Lower lobe of right lung (tissue), 2 donors: ENCODE measurements around the gene C9orf78. TPM values are rescaled to one million over a fixed set of nuclear protein-coding genes. Genes with fewer than 3 reads are reported as not detected.
"Not testable (repeated sequence)": the region's sequence is repeated elsewhere in the genome, so short reads cannot be mapped to it uniquely, and the experiment has no call there.

Experiments used
- ATAC-seq, 2 donors: fragments of 200-7000 bp; cut with Tn5 transposase; one replicate each; pipeline ENCODE4 v1.9.1; 2020 to 2022; ENCODE audit warnings: mild to moderate bottlenecking in 2 of 2, moderate library complexity in 2 of 2
- DNase-seq: peaks from one replicate; pipeline ENCODE4 v3.0.0-alpha.2; 2020
- H3K27ac ChIP-seq: fragments of 200-600 bp; one replicate; pipeline ENCODE4 v1.8.0; 2022
- H3K27me3 ChIP-seq: fragments of 200-600 bp; one replicate; pipeline ENCODE4 v1.8.0; 2022; ENCODE audit warnings: low read depth
- H3K36me3 ChIP-seq: fragments of 200-600 bp; one replicate; pipeline ENCODE4 v1.8.0; 2022; ENCODE audit warnings: mild to moderate bottlenecking
- H3K4me1 ChIP-seq: fragments of 200-600 bp; one replicate; pipeline ENCODE4 v1.8.0; 2022
- H3K4me3 ChIP-seq: fragments of 200-600 bp; one replicate; pipeline ENCODE4 v1.8.0; 2022; ENCODE audit warnings: mild to moderate bottlenecking
- H3K9me3 ChIP-seq: fragments of 200-600 bp; one replicate; pipeline ENCODE4 v1.8.0; 2022
- intact Hi-C: fragments of 100-400 bp; cut with DNase I; formaldehyde crosslinking; loops from one replicate; pipeline ENCODE4 v1.11.0; 2022
- total RNA-seq: library from RNA; stranded (reverse); fragmentation: NEBNext Ultra II Directional; extraction: Animal tissue kit (Norgen Biotek cat#: 25700); gene quantifications from one replicate; pipeline ENCODE4 v1.2.1, GENCODE V29; 2021
- TF ChIP-seq, protein P1 (sequence below): fragments of 200-600 bp; IDR thresholded peaks from one replicate; pipeline ENCODE4 v1.8.0; 2022; ENCODE audit warnings: antibody characterized with exemption, mild to moderate bottlenecking
- donor health status: DM: no; HTN: yes; CAD: no; lungs with severe emphysema.

The C9orf78 gene
- total RNA-seq, 1 donor from 2014 or later, result 42.0 TPM

GRCh38 chr9:129786481-129786880, 48.6 kb downstream of the C9orf78 start:
- H3K4me3 ChIP-seq, result no peak overlapping the region
- intact Hi-C loops, result no loop called here
- TF ChIP-seq, protein P1, sequence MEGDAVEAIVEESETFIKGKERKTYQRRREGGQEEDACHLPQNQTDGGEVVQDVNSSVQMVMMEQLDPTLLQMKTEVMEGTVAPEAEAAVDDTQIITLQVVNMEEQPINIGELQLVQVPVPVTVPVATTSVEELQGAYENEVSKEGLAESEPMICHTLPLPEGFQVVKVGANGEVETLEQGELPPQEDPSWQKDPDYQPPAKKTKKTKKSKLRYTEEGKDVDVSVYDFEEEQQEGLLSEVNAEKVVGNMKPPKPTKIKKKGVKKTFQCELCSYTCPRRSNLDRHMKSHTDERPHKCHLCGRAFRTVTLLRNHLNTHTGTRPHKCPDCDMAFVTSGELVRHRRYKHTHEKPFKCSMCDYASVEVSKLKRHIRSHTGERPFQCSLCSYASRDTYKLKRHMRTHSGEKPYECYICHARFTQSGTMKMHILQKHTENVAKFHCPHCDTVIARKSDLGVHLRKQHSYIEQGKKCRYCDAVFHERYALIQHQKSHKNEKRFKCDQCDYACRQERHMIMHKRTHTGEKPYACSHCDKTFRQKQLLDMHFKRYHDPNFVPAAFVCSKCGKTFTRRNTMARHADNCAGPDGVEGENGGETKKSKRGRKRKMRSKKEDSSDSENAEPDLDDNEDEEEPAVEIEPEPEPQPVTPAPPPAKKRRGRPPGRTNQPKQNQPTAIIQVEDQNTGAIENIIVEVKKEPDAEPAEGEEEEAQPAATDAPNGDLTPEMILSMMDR, result no peak
- no peak for ATAC-seq
- H3K9me3 ChIP-seq, result no peaks in the 10 kb centered on the region
- H3K4me1 ChIP-seq, result no peaks in the 10 kb centered on the region
- DNase-seq, result no peak
- H3K27me3 ChIP-seq, result peaks cover 16% of the 10 kb centered on the region
- no peaks in the 10 kb centered on the region for H3K36me3 ChIP-seq
- H3K27ac ChIP-seq, result no peak overlapping the region

DNA sequence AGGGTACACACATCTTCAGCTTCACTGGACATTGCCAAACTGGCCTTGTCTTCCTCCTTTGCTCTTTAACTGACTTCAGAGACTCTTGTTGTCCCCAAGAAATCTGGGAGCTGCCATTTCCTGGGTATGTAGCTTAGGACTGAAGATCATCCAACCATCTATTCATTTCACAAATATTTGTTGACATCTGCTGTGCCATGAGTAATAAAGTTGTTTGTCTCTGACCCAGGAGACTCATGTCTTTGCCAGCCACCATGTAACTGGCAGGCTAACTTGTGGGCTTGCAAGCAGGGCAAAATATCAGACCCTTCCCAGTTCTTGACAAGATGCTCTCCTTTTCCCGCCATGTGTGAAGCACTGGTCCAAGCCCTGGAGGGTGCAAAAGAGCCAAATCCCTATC, 49.2 kb downstream of the C9orf78 start:
- no peak for DNase-seq
- Histone ChIP-seq H3K4me1 (no peaks in the 10 kb centered on the region), H3K9me3 (no peaks in the 10 kb centered on the region), H3K27me3 (peaks cover 16% of the 10 kb centered on the region), H3K27ac (no peak overlapping the region), H3K36me3 (no peaks in the 10 kb centered on the region), H3K4me3 (no peak overlapping the region)
- intact Hi-C loops, result no loop called here
- no peak for ATAC-seq
- TF ChIP-seq, protein P1, result no peak

- H3K4me1 ChIP-seq, H3K36me3 ChIP-seq, DNase-seq, H3K27ac ChIP-seq, H3K9me3 ChIP-seq, H3K4me3 ChIP-seq, ATAC-seq, intact Hi-C loops: not testable (repeated sequence)
- peaks cover 16% of the 10 kb centered on the region for H3K27me3 ChIP-seq
Measured at GRCh38 chr9:129784970-129785369, 50.1 kb downstream of the C9orf78 start.

DNA sequence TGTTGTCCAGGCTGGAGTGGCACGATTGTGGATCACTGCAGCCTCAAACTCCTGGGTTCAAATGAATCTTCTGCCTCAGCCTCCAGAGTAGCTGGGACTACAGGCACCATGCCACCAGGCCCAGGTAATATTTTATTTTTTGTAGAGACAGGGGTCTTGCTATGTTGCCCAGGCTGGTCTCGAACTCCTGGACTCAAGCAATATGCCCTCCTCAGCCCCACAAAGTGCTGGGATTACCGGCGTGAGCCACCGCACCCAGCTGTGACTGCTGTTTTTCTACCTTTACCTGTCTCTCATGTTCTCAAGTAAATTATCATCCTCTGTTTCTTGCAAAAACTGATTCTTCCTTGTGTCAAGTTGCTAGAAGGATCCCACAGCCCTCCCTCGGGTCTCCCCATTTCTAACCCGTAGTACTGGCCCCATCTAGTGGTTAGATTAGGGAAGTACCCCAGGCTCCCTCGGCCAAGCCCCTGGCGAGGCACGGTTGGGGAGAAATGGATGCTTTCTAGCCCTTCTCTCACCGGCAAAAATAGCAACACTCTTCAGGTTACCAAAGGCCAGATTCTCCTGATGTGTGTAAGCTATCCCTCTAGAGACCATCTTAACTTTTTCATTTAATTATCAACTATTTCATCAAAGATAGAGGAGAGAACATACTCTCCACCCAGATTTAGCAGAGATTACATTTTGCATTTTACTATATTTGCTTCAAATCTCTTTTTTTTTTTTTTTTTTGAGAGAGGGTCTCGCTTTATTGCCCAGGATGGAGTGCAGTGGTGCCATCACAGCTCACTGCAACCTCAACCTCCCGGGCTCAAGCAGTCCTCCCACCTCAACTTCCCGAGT, 51.3 kb downstream of the C9orf78 start:
- peak; percentile 94 to 95 for ATAC-seq
- TF ChIP-seq, protein P1, result peak; percentile 95
- intact Hi-C loops, result no loop called here
- DNase-seq, result peak; percentile 67
- H3K4me3 ChIP-seq, result no peak overlapping the region
- no peaks in the 10 kb centered on the region for H3K36me3 ChIP-seq
- H3K27me3 ChIP-seq, result peaks cover 16% of the 10 kb centered on the region
- H3K4me1 ChIP-seq, result no peaks in the 10 kb centered on the region
- no peaks in the 10 kb centered on the region for H3K9me3 ChIP-seq
- H3K27ac ChIP-seq, result no peak overlapping the region

- Histone ChIP-seq H3K36me3 (no peaks in the 10 kb centered on the region), H3K4me3 (no peak overlapping the region), H3K27me3 (no peaks in the 10 kb centered on the region), H3K27ac (no peak overlapping the region), H3K9me3 (no peaks in the 10 kb centered on the region), H3K4me1 (peaks cover 12% of the 10 kb centered on the region)
- no peak for DNase-seq
- TF ChIP-seq, protein P1, result no peak
- ATAC-seq, result no peak
- intact Hi-C loops, result no loop called here
Measured at GRCh38 chr9:129781981-129782380, 53.1 kb downstream of the C9orf78 start.

- H3K36me3 ChIP-seq, result no peaks in the 10 kb centered on the region
- intact Hi-C loops, result no loop called here
- ATAC-seq (no peak), DNase-seq (no peak)
- no peaks in the 10 kb centered on the region for H3K27me3 ChIP-seq
- TF ChIP-seq, protein P1, result no peak
- peaks cover 18% of the 10 kb centered on the region for H3K4me1 ChIP-seq
- H3K9me3 ChIP-seq, result no peaks in the 10 kb centered on the region
- H3K4me3 ChIP-seq, result no peak overlapping the region
- H3K27ac ChIP-seq, result no peak overlapping the region
Measured at GRCh38 chr9:129781131-129781530, 53.9 kb downstream of the C9orf78 start.
